ENCODE results near the gene SMYD4. TPM values are rescaled to one million over a fixed set of nuclear protein-coding genes. Genes with fewer than 3 reads are reported as not detected.

SMYD4 gene
- total and polyA plus RNA-seq, 9 of the 15 experiments (the other 6 are each of a cell fraction or from before 2014, with no cell fraction given), result 1.3 to 10.2 (median 6.7) TPM

- TF ChIP-seq L3MBTL2 (IDR thresholded peaks at IDR 0.05) (no peak), HES1 (IDR thresholded peaks at IDR 0.05; ENCODE audit: low read depth) (no peak), ZC3H8 (IDR thresholded peaks at IDR 0.05) (no peak), SMAD2 (IDR thresholded peaks at IDR 0.05; ENCODE audit: low read depth, low read length) (no peak), MBD1 (CRISPR knock-in tag; IDR thresholded peaks at IDR 0.05) (no peak), ZNF282 (CRISPR knock-in tag; IDR thresholded peaks at IDR 0.05) (no peak), HMBOX1 (IDR thresholded peaks at IDR 0.05) (peak; percentile 36; the same call in 1 of the 2 replicates), BHLHE40 (IDR thresholded peaks at IDR 0.05; ENCODE audit: low read length) (0 out of 2 replicates have a peak, but pooled peaks have one; percentile 4), ZSCAN32 (CRISPR knock-in tag; IDR thresholded peaks at IDR 0.05) (no peak), BCL6 (CRISPR knock-in tag; IDR thresholded peaks at IDR 0.05) (no peak), MAFG (tag; conservative IDR thresholded peaks at IDR 0.05) (0 out of 2 replicates have a peak, but pooled peaks have one; percentile 27), ZBTB43 (CRISPR knock-in tag; IDR thresholded peaks at IDR 0.05) (no peak), NFIC (IDR thresholded peaks at IDR 0.05) (no peak), GABPB1 (CRISPR knock-in tag; IDR thresholded peaks at IDR 0.05) (no peak), REST (IDR thresholded peaks at IDR 0.05; ENCODE audit: borderline replicate concordance) (no peak), REST (CRISPR knock-in tag; IDR thresholded peaks at IDR 0.05; ENCODE audit: low read depth) (no peak), HCFC1 (IDR thresholded peaks at IDR 0.05; ENCODE audit: low read depth, low read length) (no peak), NR2C1 (IDR thresholded peaks at IDR 0.05) (no peak), NR2C1 (tag; IDR thresholded peaks at IDR 0.05) (no peak)
Observed at GRCh38 chr17:1839516-1839915, 9.8 kb upstream of the SMYD4 start (continued).

All from K562 (cell line).